Esophagus squamous epithelium (tissue), 5 donors: ENCODE data around the gene DGKD. TPM values are rescaled to one million over a fixed set of nuclear protein-coding genes. Genes with fewer than 3 reads are reported as not detected.

ENCODE experiments used
- DNase-seq: peaks from one replicate; lab custom pipeline; 2025; lab: John Stamatoyannopoulos, UW
- H3K27ac ChIP-seq, 4 donors: fragments of 200-600 bp; sonication (generic); one replicate each; pipeline ENCODE4 v1.5.1; 2016 to 2019; ENCODE audit warnings: mild to moderate bottlenecking in 1 of 4
- H3K27me3 ChIP-seq, 4 donors: fragments of 200-600 bp; sonication (generic); 1 replicate in 3 of 4; 2 replicates in 1 of 4; pipeline versions ENCODE4 v1.5.1 to v1.6.0; 2017 to 2021; ENCODE audit warnings: antibody characterized with exemption in 1 of 4
- H3K36me3 ChIP-seq, 3 donors: fragments of 200-600 bp; sonication (generic); one replicate each; pipeline ENCODE4 v1.5.1; 2016 to 2019
- H3K4me1 ChIP-seq, 3 donors: fragments of 200-600 bp; sonication (generic); one replicate each; pipeline ENCODE4 v1.5.1; 2017 to 2019
- H3K4me3 ChIP-seq, 4 donors: fragments of 200-600 bp; sonication (generic); 1 replicate in 3 of 4; 2 replicates in 1 of 4; pipeline ENCODE4 v1.5.1; 2016 to 2019; ENCODE audit warnings: mild to moderate bottlenecking in 2 of 4, moderate library complexity in 1 of 4
- H3K9me3 ChIP-seq, 3 donors: fragments of 200-600 bp; sonication (generic); one replicate each; pipeline ENCODE4 v1.5.1; 2016 to 2019
- CTCF ChIP-seq, 6 experiments: fragments of 450-650 bp in 4 of 6; fragments of 200-600 bp in 2 of 6; sonication (generic) in 2 of 6; IDR thresholded peaks; one replicate each; pipeline ENCODE4 v1.5.1; 2016 to 2019; ENCODE audit warnings: antibody characterized with exemption in 6 of 6, mild to moderate bottlenecking in 4 of 6, moderate library complexity in 4 of 6
- POLR2A ChIP-seq, 4 donors: fragments of 450-650 bp; IDR thresholded peaks; one replicate each; pipeline ENCODE4 v1.6.1; 2017; ENCODE audit warnings: antibody characterized with exemption in 4 of 4, mild to moderate bottlenecking in 4 of 4, moderate library complexity in 3 of 4
- WGBS, 2 donors: methylation state at CpG; one replicate each; pipeline ENCODE4 v1.1.5; 2018; 5-methylcytosine and 5-hydroxymethylcytosine counted together
- intact Hi-C: fragments of 100-400 bp; cut with DNase I; formaldehyde crosslinking; loops from one replicate; pipeline ENCODE4 v1.15.0; 2022
- total RNA-seq, 4 donors: library from RNA; depleted of rRNA; stranded (reverse); fragments of >200 nt; gene quantifications; one replicate each; pipeline ENCODE4 v1.1.0, GENCODE V29; 2016
- donor health status: DM: yes; HTN: yes; CAD: no.

The DGKD gene
- total RNA-seq, 4 donors from 2014 or later = 2.3 to 10.9 (median 4.2) TPM

GRCh38 chr2:233428008-233428407, 73.7 kb downstream of the DGKD start:
- TF ChIP-seq POLR2A (IDR thresholded peaks at IDR 0.05) (no peak), CTCF (IDR thresholded peaks at IDR 0.05) (no peak)
- Histone ChIP-seq H3K9me3 (peaks cover 0 to 5% (median 0%) of the 10 kb centered on the region in 3 donors), H3K27ac (no peak overlapping the region), H3K27me3 (no peaks in the 10 kb centered on the region), H3K4me3 (no peak overlapping the region), H3K4me1 (no peaks in the 10 kb centered on the region), H3K36me3 (no peaks in the 10 kb centered on the region)
- no peak for DNase-seq
- intact Hi-C loops = no loop called here
- WGBS, 2 donors = 89% methylated on average over 3 of the region's 3 CpGs

DNA sequence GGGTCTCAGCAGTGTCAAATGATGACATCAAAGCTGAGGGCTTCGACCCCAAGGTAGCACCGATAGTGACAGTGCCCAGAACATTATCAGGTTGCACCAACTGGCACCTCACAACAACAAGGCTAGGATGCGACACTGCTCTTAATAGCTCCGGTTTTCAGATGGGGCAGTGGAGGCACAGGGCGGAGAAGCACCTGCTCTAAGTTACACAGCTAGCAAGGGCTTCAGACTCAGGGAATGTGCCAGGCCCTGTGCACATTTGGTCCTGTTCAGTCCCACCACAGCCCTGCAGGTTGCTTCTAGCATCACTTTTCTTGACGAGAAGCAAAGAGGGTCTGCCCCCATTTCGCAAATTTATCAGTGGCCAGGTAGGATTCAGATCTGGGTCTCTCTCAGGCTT, 74.1 kb downstream of the DGKD start:
- Histone ChIP-seq H3K27me3 (no peaks in the 10 kb centered on the region), H3K9me3 (peaks cover 0 to 5% (median 0%) of the 10 kb centered on the region in 3 donors), H3K4me1 (no peaks in the 10 kb centered on the region), H3K4me3 (no peak overlapping the region), H3K27ac (no peak overlapping the region), H3K36me3 (no peaks in the 10 kb centered on the region)
- intact Hi-C loops = no loop called here
- DNase-seq = no peak
- WGBS, 2 donors = 95 to 96% methylated on average over 7 of the region's 7 CpGs
- TF ChIP-seq CTCF (IDR thresholded peaks at IDR 0.05) (no peak), POLR2A (IDR thresholded peaks at IDR 0.05) (no peak)

GRCh38 chr2:233429175-233429897, 75.0 kb downstream of the DGKD start:
- no peak overlapping the region for H3K4me3 ChIP-seq
- no peak overlapping the region for H3K27ac ChIP-seq
- intact Hi-C loops = no loop called here
- H3K4me1 ChIP-seq = no peaks in the 10 kb centered on the region
- no peaks in the 10 kb centered on the region for H3K36me3 ChIP-seq
- TF ChIP-seq CTCF (IDR thresholded peaks at IDR 0.05) (no peak), POLR2A (IDR thresholded peaks at IDR 0.05) (no peak)
- H3K27me3 ChIP-seq = no peaks in the 10 kb centered on the region
- peaks cover 0 to 5% (median 0%) of the 10 kb centered on the region in 3 donors for H3K9me3 ChIP-seq
- 89 to 94% methylated on average over 17 to 20 of the region's 20 CpGs for WGBS, 2 donors
- DNase-seq = no peak

- H3K4me1 ChIP-seq = no peaks in the 10 kb centered on the region
- no peak overlapping the region for H3K27ac ChIP-seq
- H3K4me3 ChIP-seq = no peak overlapping the region
- peaks cover 0 to 5% (median 0%) of the 10 kb centered on the region in 3 donors for H3K9me3 ChIP-seq
- TF ChIP-seq CTCF (IDR thresholded peaks at IDR 0.05) (no peak), POLR2A (IDR thresholded peaks at IDR 0.05) (no peak)
- WGBS, 2 donors = 70 to 79% methylated on average over 4 of the region's 4 CpGs
- peaks cover 0 to 7% (median 0%) of the 10 kb centered on the region in 3 donors for H3K36me3 ChIP-seq
- intact Hi-C loops = no loop called here
- H3K27me3 ChIP-seq = no peaks in the 10 kb centered on the region
- DNase-seq = no peak
Measured at GRCh38 chr2:233430081-233430480, 75.8 kb downstream of the DGKD start.

DNA sequence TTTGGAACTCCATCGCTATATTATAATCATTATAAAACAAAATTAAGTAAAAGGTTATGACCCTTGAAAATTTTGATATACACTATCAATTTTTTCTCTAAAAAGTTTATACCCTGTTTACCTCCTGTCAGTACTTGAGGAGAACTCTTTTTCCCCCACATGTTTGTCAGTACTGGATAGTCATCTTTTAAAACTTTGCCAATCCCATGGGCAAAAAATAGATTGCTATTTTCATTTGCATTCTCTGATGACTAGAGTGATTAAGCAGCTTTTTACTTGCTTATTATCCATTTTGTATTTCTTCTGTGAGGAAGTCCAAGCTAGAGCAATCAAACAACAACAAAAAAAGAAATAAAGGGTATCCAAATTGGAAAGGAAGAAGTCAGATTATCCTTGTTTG, 76.4 kb downstream of the DGKD start:
- Histone ChIP-seq H3K27ac (no peak overlapping the region), H3K4me3 (no peak overlapping the region), H3K36me3 (peaks cover 0 to 12% (median 0%) of the 10 kb centered on the region in 3 donors), H3K9me3 (peaks cover 0 to 5% (median 0%) of the 10 kb centered on the region in 3 donors), H3K4me1 (no peaks in the 10 kb centered on the region), H3K27me3 (no peaks in the 10 kb centered on the region)
- TF ChIP-seq POLR2A (IDR thresholded peaks at IDR 0.05) = no peak
- TF ChIP-seq CTCF (IDR thresholded peaks at IDR 0.05) = no peak
- 90 to 91% methylated on average over 1 of the region's 1 CpG for WGBS, 2 donors
- no peak for DNase-seq
- intact Hi-C loops = no loop called here
